Measurements from ENCODE around the gene USP49.

GRCh38 chr6:41929924-41930323, 34.7 kb upstream of the USP49 start:
- TF ChIP-seq CTCF (IDR thresholded peaks at IDR 0.05) (no peak), POLR2AphosphoS5 (IDR thresholded peaks at IDR 0.05) (no peak)
